SU-DHL-6 (cell line): ENCODE data around the gene DUSP5.

ENCODE experiments used
- CTCF ChIP-seq: fragments of 200-600 bp; sonication (generic); IDR thresholded peaks from one replicate; pipeline ENCODE4 v1.5.1; 2017; ENCODE audit warnings: antibody characterized with exemption, mild to moderate bottlenecking, low read length, moderate library complexity; ENCODE audit not compliant: insufficient read depth, poor library complexity, severe bottlenecking
- EZH2phosphoT487 ChIP-seq: fragments of 200-600 bp; sonication (generic), shearing (Covaris generic); conservative IDR thresholded peaks from 2 replicates; pipeline ENCODE4 v1.6.1; 2018; ENCODE audit warnings: mild to moderate bottlenecking, antibody characterized with exemption, low read length, moderate library complexity, mixed read lengths

DNA sequence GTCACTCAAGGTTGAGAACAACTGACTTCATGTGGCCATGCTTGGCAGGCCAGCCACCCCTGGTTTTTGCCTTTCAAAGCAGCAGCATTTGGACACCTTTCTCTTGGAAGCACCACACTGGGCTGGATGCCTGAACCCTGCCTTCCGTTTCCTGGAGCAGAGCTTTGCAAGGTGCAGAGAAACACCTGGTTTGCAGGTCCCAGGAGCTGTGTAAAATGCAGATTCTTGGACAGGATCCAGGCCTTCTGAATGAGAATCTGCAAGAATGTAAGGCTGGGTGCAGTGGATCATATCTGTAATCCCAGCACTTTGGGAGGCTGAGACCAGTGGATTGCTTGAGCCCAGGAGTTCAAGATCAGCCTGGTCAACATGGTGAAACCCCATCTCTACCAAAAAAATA lies 18.0 kb upstream of the DUSP5 start:
- TF ChIP-seq CTCF: no peak
- TF ChIP-seq EZH2phosphoT487: no peak
